Measurements from ENCODE around the gene ZNF23.
A peak's percentile ranks its signal among the peaks of the same experiment; 100 is the strongest.

Gene ZNF23

DNA sequence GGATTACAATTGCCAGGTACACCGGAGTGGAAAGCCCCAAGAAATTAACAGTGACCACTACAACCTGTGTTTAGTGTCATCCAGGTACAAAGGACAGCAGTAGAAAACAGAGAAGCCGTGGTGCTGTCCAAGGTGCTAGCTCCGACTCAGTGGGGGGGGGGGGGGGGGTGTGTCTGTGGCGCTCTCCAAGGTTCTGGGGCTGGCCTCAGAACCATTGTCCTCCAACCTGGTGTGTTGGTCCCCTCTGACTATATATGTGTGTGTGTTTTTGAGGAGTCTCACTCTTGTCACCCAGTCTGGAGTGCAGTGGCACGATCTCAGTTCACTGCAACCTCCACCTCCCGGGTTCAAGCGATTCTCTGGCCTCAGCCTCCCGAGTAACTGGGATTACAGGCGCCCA, 5.8 kb upstream of the ZNF23 start:
- no peak for DNase-seq (ENCODE audit: low read depth)

- DNase-seq (ENCODE audit: low read depth) = no peak
These were observed 2.2 kb upstream of the ZNF23 start for GRCh38 chr16:71464231-71464630.

GRCh38 chr16:71460941-71461340, 1.1 kb downstream of the ZNF23 start:
- no peak for DNase-seq (ENCODE audit: low read depth)

- DNase-seq (ENCODE audit: low read depth) = peak; percentile 76
These were observed 1.8 kb downstream of the ZNF23 start for GRCh38 chr16:71460236-71460635.

DNA sequence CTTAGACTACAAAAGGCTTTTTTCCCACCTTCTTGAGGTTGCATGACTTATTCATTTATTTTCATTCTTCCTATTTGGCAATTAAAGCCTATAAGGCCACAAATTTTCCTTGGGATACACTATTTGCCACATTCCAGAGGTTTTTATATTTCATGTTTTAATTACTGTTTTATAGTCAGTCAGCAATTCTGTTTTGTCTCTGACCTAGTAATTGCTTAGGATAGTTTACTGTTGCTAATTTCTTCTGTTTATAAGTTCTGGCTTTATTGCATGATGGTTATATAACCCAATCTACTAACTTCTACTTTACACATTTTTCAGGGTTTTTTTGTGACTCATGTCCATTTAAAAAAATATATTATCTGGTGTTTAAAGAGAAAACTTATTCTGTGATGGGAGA, 2.5 kb downstream of the ZNF23 start:
- no peak for DNase-seq (ENCODE audit: low read depth)

- DNase-seq (ENCODE audit: low read depth) = no peak
These were observed 5.2 kb downstream of the ZNF23 start for GRCh38 chr16:71456801-71457200.

- no peak for DNase-seq (ENCODE audit: low read depth)
These were observed 9.0 kb downstream of the ZNF23 start for GRCh38 chr16:71453036-71453435.

GRCh38 chr16:71449020-71449419, 13.0 kb downstream of the ZNF23 start:
- DNase-seq (ENCODE audit: low read depth) = no peak

GRCh38 chr16:71448274-71448866, 13.7 kb downstream of the ZNF23 start:
- DNase-seq (ENCODE audit: low read depth) = no peak

- DNase-seq (ENCODE audit: low read depth) = no peak
These were observed 18.3 kb downstream of the ZNF23 start for GRCh38 chr16:71443714-71444113.

DNA sequence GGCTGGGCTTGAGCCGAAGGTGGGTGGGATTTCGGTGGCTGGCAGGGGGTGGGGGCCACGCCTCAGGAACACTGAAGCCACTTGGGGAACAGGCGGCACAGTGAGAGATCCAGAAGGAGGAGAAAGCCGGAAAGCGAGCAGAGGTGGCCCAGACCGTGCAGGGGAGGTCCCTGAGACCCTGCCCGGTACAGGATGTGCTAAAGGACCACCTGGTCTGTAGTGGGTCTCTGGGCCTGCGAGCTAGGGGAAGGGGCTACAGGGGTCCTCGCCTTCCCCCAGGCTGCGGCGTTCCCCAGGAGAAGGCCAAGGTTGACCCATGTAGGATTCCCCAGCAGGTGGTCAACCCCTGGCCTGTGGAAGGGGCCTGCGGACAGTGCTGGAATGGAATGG, 20.0 kb downstream of the ZNF23 start, which contains the start of gene TLE7:
Gene TLE7, minus strand, starts transcription at position 4 of the 390 bp plus-strand sequence. CDS start 8,730 bp downstream, outside the sequence.
- no peak for DNase-seq (ENCODE audit: low read depth)

GRCh38 chr16:71441348-71442050, 20.5 kb downstream of the ZNF23 start:
- DNase-seq (ENCODE audit: low read depth) = no peak

- no peak for DNase-seq (ENCODE audit: low read depth)
These were observed 21.2 kb downstream of the ZNF23 start for GRCh38 chr16:71440669-71441347.

- DNase-seq (ENCODE audit: low read depth) = no peak
These were observed 22.5 kb downstream of the ZNF23 start for GRCh38 chr16:71439523-71439922.

- no peak for DNase-seq (ENCODE audit: low read depth)
These were observed 25.6 kb downstream of the ZNF23 start for GRCh38 chr16:71436473-71436872.

GRCh38 chr16:71432906-71433305, 29.1 kb downstream of the ZNF23 start:
- no peak for DNase-seq (ENCODE audit: low read depth)

GRCh38 chr16:71431991-71432390, 30.1 kb downstream of the ZNF23 start:
- DNase-seq (ENCODE audit: low read depth) = no peak

DNA sequence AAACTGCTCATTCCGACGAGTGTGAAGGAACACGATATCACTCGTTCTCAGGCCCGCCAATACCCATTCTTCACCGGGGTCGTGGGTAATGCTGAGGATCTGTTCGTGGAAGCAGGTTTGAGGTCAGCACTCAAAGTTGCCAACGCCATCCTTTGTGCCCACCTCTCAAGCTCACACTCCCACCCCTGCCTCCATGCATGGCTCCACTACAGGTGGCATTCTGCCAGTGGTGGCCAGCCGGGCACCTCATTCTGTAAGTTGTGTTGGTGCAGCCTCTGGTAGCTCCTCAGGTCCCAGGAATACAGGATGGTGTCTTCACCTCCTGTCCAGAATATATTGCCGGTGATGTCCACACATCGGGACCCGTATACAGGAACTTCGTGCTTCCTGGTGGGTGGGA, 30.9 kb downstream of the ZNF23 start:
- no peak for DNase-seq (ENCODE audit: low read depth)

DNA sequence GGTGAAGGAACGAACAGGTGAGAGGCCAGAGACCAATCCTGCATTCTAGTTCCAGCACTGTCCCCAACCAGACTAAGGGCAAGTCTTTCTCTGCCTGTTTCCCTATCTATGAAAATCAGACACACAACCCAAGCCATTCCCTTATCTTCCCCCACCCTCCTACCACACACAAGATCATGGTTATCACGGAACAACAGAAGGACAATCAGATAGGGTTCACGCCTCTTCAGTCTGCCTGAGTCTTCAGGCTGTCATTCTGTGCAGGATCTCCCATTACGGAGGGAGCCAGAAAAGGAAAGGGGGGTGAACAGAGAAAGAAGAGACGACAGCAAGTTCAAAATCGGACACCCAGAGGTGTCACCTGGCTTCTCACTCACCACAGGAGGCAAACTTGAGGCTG, 31.3 kb downstream of the ZNF23 start:
- no peak for DNase-seq (ENCODE audit: low read depth)

- DNase-seq (ENCODE audit: low read depth) = no peak
These were observed 32.5 kb downstream of the ZNF23 start for GRCh38 chr16:71429581-71429980.

- no peak for DNase-seq (ENCODE audit: low read depth)
These were observed 33.2 kb downstream of the ZNF23 start for GRCh38 chr16:71428883-71429282.

DNA sequence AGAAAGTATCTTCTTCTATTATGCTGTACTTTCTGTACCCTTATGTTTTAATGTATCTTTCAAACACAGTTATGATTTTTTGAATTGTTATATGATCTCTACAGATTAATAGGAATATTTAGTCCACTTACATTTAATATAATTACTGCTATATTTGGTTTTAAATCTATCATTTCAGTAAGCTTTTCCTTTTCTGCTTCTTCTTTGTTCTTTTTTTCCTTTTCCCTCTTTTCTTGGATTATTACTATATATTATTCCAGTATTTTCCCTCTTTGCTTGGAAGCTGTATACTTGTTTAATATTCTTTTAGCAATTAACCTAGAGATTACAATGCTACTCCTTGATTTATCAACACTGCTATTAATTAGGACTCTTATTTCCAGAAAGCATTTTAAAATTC, 33.7 kb downstream of the ZNF23 start:
- no peak for DNase-seq (ENCODE audit: low read depth)

DNA sequence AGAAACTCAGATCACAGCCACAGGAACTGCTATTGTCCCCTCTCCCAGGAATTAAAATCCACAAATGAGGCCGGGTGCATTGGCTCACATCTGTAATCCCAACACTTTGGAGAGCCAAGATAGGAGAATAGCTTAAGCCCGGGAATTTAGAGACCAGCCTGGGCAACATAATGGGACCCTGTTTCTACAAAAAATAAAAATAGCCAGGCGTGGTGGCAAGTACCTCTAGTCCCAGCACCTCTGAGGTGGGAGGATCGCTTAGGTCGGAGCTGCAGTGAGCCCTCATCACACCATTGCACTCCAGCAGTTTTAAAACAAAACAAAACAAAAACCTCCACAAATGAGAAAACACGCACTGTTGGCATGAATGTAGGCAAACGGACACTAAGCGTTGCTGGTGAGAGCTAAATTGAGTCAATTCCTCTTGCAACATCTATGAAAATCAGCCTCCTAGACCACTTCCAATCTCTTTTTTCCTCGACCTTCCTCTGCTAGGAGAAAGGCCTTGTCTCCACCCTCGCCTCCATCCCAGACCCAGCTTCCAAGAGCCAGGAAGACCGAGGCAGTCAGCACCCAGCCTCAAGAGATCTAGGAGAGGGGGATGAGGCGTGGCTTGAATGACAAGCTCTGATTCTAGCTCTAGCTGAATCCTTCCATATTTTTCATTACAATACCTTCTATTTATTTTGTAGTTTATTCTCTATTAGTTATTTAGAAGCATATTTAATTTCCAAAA, 35.0 kb downstream of the ZNF23 start:
- DNase-seq (ENCODE audit: low read depth) = no peak

All from GM04504 (cell line).